Liver (tissue), 9 donors: ENCODE measurements around the gene TRIM38. TPM values are rescaled to one million over a fixed set of nuclear protein-coding genes. Genes with fewer than 3 reads are reported as not detected.

Source experiments
- DNase-seq: peaks from one replicate; pipeline ENCODE4 v3.0.0-alpha.2; 2017; ENCODE audit warnings: low spot score
- H3K27ac ChIP-seq, 2 donors: one replicate each; pipeline ENCODE4 v1.7.0; 2013; ENCODE audit warnings: inconsistent platforms in 2 of 2, low read length in 2 of 2, control low read depth in 1 of 2, low read depth in 1 of 2, mild to moderate bottlenecking in 1 of 2
- H3K27me3 ChIP-seq, 4 donors: one replicate each; pipeline versions ENCODE4 v1.6.1 to v1.7.0; 2013; ENCODE audit warnings: low read length in 3 of 4, inconsistent platforms in 1 of 4, mild to moderate bottlenecking in 1 of 4, moderate library complexity in 1 of 4; ENCODE audit not compliant: control insufficient read depth in 4 of 4, insufficient read depth in 4 of 4
- H3K36me3 ChIP-seq, 4 donors: one replicate each; pipeline versions ENCODE4 v1.6.1 to v1.7.0; 2013; ENCODE audit warnings: low read length in 3 of 4, mild to moderate bottlenecking in 3 of 4, low read depth in 1 of 4, moderate library complexity in 1 of 4; ENCODE audit not compliant: control insufficient read depth in 4 of 4, insufficient read depth in 3 of 4
- H3K4me1 ChIP-seq, 4 donors: one replicate each; pipeline versions ENCODE4 v1.6.1 to v1.7.0; 2013; ENCODE audit warnings: low read length in 3 of 4, mild to moderate bottlenecking in 3 of 4, moderate library complexity in 1 of 4; ENCODE audit not compliant: control insufficient read depth in 4 of 4, insufficient read depth in 4 of 4
- H3K4me3 ChIP-seq, 3 donors: one replicate each; pipeline versions ENCODE4 v1.6.1 to v1.7.0; 2013; ENCODE audit warnings: low read length in 3 of 3, control low read depth in 1 of 3, low read depth in 1 of 3, mild to moderate bottlenecking in 1 of 3
- H3K9ac ChIP-seq, 2 donors: one replicate each; pipeline ENCODE4 v1.7.0; 2013; ENCODE audit warnings: low read length in 2 of 2, mild to moderate bottlenecking in 2 of 2, moderate library complexity in 2 of 2, control low read depth in 1 of 2, low read depth in 1 of 2
- H3K9me3 ChIP-seq, 4 donors: one replicate each; pipeline versions ENCODE4 v1.6.1 to v1.7.0; 2013; ENCODE audit warnings: low read length in 3 of 4; ENCODE audit not compliant: control insufficient read depth in 4 of 4
- ATF3 ChIP-seq: IDR thresholded peaks from 2 replicates; pipeline ENCODE4 v1.6.1; 2016; ENCODE audit warnings: antibody characterized with exemption
- EGR1 ChIP-seq, 2 donors: IDR thresholded peaks; 2 replicates each; pipeline ENCODE4 v1.6.1; 2016 to 2018; ENCODE audit warnings: antibody characterized with exemption in 2 of 2, low read depth in 2 of 2
- FOXA1 ChIP-seq: IDR thresholded peaks from 2 replicates; pipeline ENCODE4 v1.6.1; 2016; ENCODE audit warnings: antibody characterized with exemption
- FOXA2 ChIP-seq: IDR thresholded peaks from 2 replicates; pipeline ENCODE4 v1.6.1; 2016; ENCODE audit warnings: antibody characterized with exemption
- GABPA ChIP-seq, 2 donors: IDR thresholded peaks in 1 of 2; conservative IDR thresholded peaks in 1 of 2; 2 replicates each; pipeline ENCODE4 v1.6.1; 2016; ENCODE audit warnings: antibody characterized with exemption in 2 of 2, mild to moderate bottlenecking in 1 of 2, moderate library complexity in 1 of 2
- HNF4A ChIP-seq, 2 donors: conservative IDR thresholded peaks; 2 replicates each; pipeline ENCODE4 v1.6.1; 2016; ENCODE audit warnings: antibody characterized with exemption in 2 of 2, mild to moderate bottlenecking in 2 of 2
- HNF4G ChIP-seq: IDR thresholded peaks from 2 replicates; pipeline ENCODE4 v1.6.1; 2016; ENCODE audit warnings: antibody characterized with exemption
- JUND ChIP-seq, 2 donors: IDR thresholded peaks; 2 replicates each; pipeline ENCODE4 v1.6.1; 2016; ENCODE audit warnings: antibody characterized with exemption in 2 of 2
- NR2F2 ChIP-seq: IDR thresholded peaks from 2 replicates; pipeline ENCODE4 v1.6.1; 2016; ENCODE audit warnings: antibody characterized with exemption
- RAD21 ChIP-seq, 2 donors: IDR thresholded peaks; 2 replicates each; pipeline ENCODE4 v1.6.1; 2016; ENCODE audit warnings: antibody characterized with exemption in 2 of 2, mild to moderate bottlenecking in 2 of 2
- RXRA ChIP-seq, 2 donors: IDR thresholded peaks; 2 replicates each; pipeline ENCODE4 v1.6.1; 2017 to 2018; ENCODE audit warnings: antibody characterized with exemption in 2 of 2, mild to moderate bottlenecking in 1 of 2
- SP1 ChIP-seq: IDR thresholded peaks from 2 replicates; pipeline ENCODE4 v1.6.1; 2018; ENCODE audit warnings: antibody characterized with exemption, mild to moderate bottlenecking
- TAF1 ChIP-seq: conservative IDR thresholded peaks from 2 replicates; pipeline ENCODE4 v1.6.1; 2016; ENCODE audit warnings: antibody characterized with exemption, mild to moderate bottlenecking
- YY1 ChIP-seq: IDR thresholded peaks from 2 replicates; pipeline ENCODE4 v1.6.1; 2016; ENCODE audit warnings: antibody characterized with exemption, mild to moderate bottlenecking
- ZBTB33 ChIP-seq: IDR thresholded peaks from 2 replicates; pipeline ENCODE4 v1.6.1; 2016; ENCODE audit warnings: antibody characterized with exemption
- WGBS: extraction: QIAGEN DNeasy Blood & Tissue Kit; methylation state at CpG from one replicate; pipeline ENCODE4 v1.1.7; 2013; 5-methylcytosine and 5-hydroxymethylcytosine counted together
- polyA plus RNA-seq, 2 donors: library from polyadenylated mRNA; stranded (reverse) in 1 of 2; unstranded in 1 of 2; fragments of 200-250 nt in 1 of 2; fragments of >200 nt in 1 of 2; fragmentation: Nextera tagmentation in 1 of 2; extraction: Ambion mirVana in 1 of 2; gene quantifications; one replicate each; pipeline versions ENCODE4 v1.2.1 to v1.2.3, GENCODE V29; 2013 to 2015
- total RNA-seq, 2 donors: library from RNA; depleted of rRNA; stranded (reverse); fragments of >200 nt; gene quantifications; one replicate each; pipeline ENCODE4 v1.2.3, GENCODE V29; 2014
- TF ChIP-seq, protein P1 (sequence below): IDR thresholded peaks from 2 replicates; pipeline ENCODE4 v1.6.1; 2016; ENCODE audit warnings: antibody characterized with exemption
- TF ChIP-seq, protein P2 (sequence below): fragments of 150-350 bp; IDR thresholded peaks from 2 replicates; pipeline ENCODE4 v1.5.1; 2017; ENCODE audit warnings: improper control_type of control experiment, low read depth, low read length; ENCODE audit not compliant: missing input control
- TF ChIP-seq, protein P3 (sequence below): IDR thresholded peaks from 2 replicates; pipeline ENCODE4 v1.6.1; 2016; ENCODE audit warnings: antibody characterized with exemption, mild to moderate bottlenecking
- donor health status: healthy.
- donor health status: healthy.
- donor health status: healthy.
- donor health status: healthy.
- donor health status: healthy.

Gene TRIM38
- total and polyA plus RNA-seq, 4 donors: 1.5 to 3.9 (median 2.9) TPM

- H3K9me3 ChIP-seq: no peaks in the 10 kb centered on the region
- peak overlapping the region; percentile 52 to 58 (median 52) for H3K4me3 ChIP-seq
- peak in 1 of 2 donors; percentile 9 for TF ChIP-seq EGR1 (IDR thresholded peaks at IDR 0.05; ENCODE audit: low read depth in 2 of 2)
- peak; percentile 32 for TF ChIP-seq YY1
- no peak for TF ChIP-seq ATF3
- H3K27ac ChIP-seq: peak overlapping the region; percentile 89 to 97
- peak; percentile 36 for DNase-seq
- whole genome bisulfite sequencing: 24% methylated on average over 29 of the region's 29 CpGs
- peak overlapping the region; percentile 53 to 98 for H3K9ac ChIP-seq
- no peaks in the 10 kb centered on the region for H3K27me3 ChIP-seq
- no peaks in the 10 kb centered on the region for H3K36me3 ChIP-seq
- H3K4me1 ChIP-seq: peaks cover 0 to 24% (median 3%) of the 10 kb centered on the region in 4 donors
Measured at GRCh38 chr6:26016963-26017631, 54.5 kb downstream of the TRIM38 start.

DNA sequence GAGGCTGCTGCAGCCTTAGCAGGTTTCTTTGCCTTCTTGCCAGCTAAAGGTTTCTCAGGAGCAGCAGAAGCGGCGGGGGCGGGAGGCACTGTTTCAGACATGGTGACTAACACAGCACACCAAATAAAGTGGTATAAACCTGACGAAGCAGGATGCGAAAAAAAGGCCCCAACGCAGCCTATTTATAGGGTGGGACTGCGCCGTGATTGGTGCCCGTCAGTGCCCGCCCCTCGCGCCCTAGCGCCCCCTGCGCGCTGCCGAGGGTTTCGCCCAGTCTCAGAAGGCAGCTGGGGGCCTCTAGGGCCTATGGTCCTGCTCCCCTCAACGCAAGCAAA is 55.0 kb downstream of the TRIM38 start:
- Histone ChIP-seq H3K4me1 (peaks cover 0 to 24% (median 4%) of the 10 kb centered on the region in 4 donors), H3K27ac (peak overlapping the region; percentile 89 to 97), H3K9me3 (no peaks in the 10 kb centered on the region), H3K36me3 (no peaks in the 10 kb centered on the region), H3K27me3 (no peaks in the 10 kb centered on the region), H3K4me3 (peak overlapping the region; percentile 52 to 58 (median 52)), H3K9ac (peak overlapping the region; percentile 53 to 98)
- no peak for TF ChIP-seq RAD21 (IDR thresholded peaks at IDR 0.05)
- TF ChIP-seq GABPA (IDR thresholded peaks at IDR 0.05 in 1 of 2, conservative IDR thresholded peaks at IDR 0.05 in 1 of 2): no peak
- TF ChIP-seq TAF1: peak; percentile 88
- TF ChIP-seq JUND (IDR thresholded peaks at IDR 0.05): no peak
- TF ChIP-seq SP1: peak; percentile 60
- no peak for TF ChIP-seq HNF4A (conservative IDR thresholded peaks at IDR 0.05)
- no peak for TF ChIP-seq EGR1 (IDR thresholded peaks at IDR 0.05; ENCODE audit: low read depth in 2 of 2)
- no peak for TF ChIP-seq HNF4G
- no peak for TF ChIP-seq ATF3
- TF ChIP-seq, protein P1, sequence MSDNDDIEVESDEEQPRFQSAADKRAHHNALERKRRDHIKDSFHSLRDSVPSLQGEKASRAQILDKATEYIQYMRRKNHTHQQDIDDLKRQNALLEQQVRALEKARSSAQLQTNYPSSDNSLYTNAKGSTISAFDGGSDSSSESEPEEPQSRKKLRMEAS: no peak
- TF ChIP-seq FOXA1: no peak
- TF ChIP-seq, protein P2, sequence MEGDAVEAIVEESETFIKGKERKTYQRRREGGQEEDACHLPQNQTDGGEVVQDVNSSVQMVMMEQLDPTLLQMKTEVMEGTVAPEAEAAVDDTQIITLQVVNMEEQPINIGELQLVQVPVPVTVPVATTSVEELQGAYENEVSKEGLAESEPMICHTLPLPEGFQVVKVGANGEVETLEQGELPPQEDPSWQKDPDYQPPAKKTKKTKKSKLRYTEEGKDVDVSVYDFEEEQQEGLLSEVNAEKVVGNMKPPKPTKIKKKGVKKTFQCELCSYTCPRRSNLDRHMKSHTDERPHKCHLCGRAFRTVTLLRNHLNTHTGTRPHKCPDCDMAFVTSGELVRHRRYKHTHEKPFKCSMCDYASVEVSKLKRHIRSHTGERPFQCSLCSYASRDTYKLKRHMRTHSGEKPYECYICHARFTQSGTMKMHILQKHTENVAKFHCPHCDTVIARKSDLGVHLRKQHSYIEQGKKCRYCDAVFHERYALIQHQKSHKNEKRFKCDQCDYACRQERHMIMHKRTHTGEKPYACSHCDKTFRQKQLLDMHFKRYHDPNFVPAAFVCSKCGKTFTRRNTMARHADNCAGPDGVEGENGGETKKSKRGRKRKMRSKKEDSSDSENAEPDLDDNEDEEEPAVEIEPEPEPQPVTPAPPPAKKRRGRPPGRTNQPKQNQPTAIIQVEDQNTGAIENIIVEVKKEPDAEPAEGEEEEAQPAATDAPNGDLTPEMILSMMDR: peak; percentile 16
- TF ChIP-seq YY1: no peak
- TF ChIP-seq NR2F2: no peak
- TF ChIP-seq, protein P3, sequence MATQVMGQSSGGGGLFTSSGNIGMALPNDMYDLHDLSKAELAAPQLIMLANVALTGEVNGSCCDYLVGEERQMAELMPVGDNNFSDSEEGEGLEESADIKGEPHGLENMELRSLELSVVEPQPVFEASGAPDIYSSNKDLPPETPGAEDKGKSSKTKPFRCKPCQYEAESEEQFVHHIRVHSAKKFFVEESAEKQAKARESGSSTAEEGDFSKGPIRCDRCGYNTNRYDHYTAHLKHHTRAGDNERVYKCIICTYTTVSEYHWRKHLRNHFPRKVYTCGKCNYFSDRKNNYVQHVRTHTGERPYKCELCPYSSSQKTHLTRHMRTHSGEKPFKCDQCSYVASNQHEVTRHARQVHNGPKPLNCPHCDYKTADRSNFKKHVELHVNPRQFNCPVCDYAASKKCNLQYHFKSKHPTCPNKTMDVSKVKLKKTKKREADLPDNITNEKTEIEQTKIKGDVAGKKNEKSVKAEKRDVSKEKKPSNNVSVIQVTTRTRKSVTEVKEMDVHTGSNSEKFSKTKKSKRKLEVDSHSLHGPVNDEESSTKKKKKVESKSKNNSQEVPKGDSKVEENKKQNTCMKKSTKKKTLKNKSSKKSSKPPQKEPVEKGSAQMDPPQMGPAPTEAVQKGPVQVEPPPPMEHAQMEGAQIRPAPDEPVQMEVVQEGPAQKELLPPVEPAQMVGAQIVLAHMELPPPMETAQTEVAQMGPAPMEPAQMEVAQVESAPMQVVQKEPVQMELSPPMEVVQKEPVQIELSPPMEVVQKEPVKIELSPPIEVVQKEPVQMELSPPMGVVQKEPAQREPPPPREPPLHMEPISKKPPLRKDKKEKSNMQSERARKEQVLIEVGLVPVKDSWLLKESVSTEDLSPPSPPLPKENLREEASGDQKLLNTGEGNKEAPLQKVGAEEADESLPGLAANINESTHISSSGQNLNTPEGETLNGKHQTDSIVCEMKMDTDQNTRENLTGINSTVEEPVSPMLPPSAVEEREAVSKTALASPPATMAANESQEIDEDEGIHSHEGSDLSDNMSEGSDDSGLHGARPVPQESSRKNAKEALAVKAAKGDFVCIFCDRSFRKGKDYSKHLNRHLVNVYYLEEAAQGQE: peak; percentile 63
- TF ChIP-seq FOXA2: no peak
- TF ChIP-seq RXRA (IDR thresholded peaks at IDR 0.05): no peak
- no peak for TF ChIP-seq ZBTB33
- 16% methylated on average over 18 of the region's 18 CpGs for WGBS
- DNase-seq: peak; percentile 73
